GM21360 (cell line): ENCODE measurements around the gene NLGN1.

Experiments used
- ATAC-seq: cut with Tn5 transposase; IDR thresholded peaks from one replicate; pipeline ENCODE4 v1.9.1; 2021; ENCODE audit warnings: mild to moderate bottlenecking, moderate library complexity; ENCODE audit not compliant: unreplicated experiment

NLGN1 gene

DNA sequence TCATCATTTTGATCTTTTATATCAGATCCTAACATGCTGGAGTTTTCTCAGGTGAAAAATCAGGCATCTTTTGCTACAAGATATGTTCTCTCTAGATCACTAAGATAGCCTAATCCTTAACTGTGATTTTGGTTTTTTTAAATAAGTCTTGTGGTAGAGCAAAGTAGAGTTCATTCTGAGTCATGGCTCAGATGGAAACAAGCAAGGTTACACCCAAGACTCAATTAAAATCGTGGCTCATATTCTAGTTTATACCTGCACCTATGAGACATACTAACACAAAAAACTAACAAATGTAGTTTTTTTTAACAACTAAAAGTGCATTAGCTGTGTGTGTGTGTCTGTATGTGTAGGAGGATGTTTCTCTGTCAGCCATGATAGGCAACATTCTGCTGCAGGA, 428.2 kb downstream of the NLGN1 start:
- ATAC-seq, result no peak

DNA sequence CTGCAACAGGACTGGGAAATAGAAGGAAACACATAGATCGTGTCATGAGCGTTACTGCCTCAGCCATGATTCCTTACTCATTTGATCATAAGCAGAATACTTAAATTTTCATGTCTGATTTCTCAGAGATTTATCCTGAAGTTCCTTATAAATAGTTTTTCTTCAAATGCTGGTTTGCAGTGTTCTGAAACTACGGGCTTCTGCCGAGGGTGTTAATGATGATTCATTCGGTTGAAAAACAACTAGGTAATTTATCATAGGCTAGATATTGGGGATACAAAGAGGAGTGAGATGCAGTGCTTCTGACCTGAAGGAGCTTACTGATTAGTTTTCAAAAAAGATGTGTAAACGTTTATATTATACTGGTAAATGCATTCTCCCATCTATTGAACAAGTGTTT, 428.9 kb downstream of the NLGN1 start:
- no peak for ATAC-seq

DNA sequence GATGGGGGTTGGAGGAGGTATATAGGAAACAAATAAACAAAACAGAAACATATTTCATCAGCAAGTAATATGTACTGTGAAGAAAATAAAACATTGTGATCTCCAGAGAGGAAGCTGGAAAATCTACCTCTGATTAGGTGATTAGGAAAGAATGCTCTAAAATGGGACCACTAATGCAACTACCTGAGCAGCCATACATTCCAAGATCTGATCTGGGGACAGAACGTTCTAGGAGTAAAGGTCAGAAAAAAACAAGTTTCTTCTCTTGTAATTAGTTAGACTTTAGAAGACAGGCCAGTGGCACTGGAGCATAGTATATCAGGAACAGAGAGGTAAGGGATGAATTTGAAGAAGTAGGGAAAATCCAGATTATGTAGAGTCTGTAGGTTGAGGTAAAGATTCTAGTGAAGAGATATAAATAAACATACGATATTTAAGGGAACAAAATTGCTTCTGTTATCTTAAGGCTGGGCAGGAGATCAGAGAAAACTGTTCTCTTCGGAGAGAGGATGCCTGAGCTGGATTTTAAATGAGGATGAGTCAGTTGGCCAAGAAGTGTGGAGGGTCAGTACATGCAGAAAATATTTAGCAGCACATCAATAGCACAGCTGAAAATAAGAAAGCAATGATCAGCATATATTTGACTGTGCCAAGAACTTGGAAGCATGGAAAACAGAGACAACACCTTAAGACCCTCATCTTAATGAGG, 429.5 kb downstream of the NLGN1 start:
- no peak for ATAC-seq

DNA sequence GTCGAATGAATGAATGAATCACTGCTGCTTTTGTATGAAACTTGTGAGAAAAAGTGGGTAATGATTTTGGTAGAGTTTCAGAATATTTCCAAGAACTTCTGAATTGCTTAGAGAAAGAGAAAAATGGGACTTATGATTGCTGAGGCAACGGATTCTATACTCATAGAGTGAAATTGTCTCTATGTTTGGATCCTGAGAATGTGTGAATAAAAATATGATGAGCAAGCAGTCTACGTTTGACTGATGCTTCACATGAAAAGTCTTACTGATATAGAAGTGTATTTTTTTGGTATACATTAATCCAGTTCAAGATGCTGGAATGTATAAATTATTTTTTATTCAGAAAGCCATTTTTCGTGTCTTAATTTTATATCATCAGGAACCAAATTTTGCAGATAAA, 441.1 kb downstream of the NLGN1 start:
- ATAC-seq, result no peak

DNA sequence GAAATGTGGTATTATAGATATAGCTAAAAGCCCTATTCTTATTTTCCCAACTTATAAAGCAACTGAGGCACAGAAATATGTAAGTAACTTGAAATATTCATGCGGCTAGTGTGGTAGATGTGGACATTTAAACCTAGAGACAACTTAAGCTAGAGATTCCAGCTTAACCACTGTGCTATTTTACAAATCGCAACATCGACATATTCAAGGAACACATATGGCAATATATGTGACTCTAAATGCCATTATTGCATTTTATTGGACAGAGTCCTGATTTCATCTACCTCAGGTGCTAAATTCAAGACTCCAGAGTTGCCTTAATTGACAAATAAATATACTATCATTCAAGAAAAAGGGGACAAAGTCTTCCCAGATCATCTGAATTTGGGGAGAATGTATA, 442.3 kb downstream of the NLGN1 start:
- ATAC-seq, result no peak

DNA sequence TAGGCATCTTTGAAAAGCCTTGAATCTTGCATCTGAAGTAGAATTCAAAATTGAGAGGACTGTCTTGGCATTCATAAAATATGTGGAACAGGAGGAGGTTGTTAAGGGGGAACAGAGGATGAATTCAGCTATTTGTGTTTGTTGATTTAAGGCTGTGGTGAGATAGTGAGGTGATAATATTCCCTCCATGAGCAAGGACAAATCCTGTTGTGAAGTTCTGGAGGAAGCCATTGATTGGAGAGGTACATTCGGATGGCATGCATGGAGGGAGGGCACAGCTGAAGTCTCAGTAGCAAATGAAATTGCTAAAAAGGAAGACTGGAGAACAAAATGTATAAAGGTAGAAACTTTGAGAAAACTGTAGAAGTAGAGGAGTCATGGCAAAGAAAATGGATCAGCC, 443.8 kb downstream of the NLGN1 start:
- ATAC-seq, result no peak

DNA sequence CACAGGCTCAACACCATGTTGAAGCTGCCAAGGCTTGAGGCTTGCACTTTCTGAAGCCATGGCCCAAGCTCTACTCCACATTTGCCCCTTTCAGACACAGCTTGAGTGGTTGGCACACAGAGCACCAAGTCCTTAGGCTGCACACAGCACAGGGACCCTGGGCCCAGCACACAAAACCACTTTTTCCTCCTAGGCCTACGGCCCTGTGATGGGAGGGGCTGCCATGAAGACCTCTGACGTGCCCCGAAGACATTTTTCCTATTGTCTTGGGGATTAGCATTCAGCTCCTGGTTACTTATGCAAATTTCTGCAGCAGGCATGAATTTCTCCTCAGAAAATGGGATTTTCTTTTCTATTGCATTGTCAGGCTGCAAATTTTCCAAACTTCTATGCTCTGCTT, 445.5 kb downstream of the NLGN1 start:
- ATAC-seq, result no peak

DNA sequence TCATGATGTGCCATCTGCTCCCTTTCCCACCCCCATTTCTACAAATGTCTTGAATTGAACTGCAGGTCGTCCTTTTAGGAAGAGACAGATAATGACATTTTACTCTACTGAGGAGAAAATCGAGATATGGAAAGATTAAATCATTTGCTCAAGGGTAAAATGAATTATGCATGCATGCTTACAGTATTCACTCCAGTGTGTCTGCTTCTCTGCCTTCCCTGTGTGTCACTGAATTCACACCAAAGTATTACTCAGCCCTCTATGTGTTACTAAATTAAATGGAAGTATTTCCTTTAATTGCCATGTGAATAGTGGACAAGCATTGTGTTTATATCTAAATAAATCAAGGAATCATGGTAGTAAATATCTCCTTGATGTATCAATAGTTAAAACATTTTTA, 449.0 kb downstream of the NLGN1 start:
- ATAC-seq, result no peak

DNA sequence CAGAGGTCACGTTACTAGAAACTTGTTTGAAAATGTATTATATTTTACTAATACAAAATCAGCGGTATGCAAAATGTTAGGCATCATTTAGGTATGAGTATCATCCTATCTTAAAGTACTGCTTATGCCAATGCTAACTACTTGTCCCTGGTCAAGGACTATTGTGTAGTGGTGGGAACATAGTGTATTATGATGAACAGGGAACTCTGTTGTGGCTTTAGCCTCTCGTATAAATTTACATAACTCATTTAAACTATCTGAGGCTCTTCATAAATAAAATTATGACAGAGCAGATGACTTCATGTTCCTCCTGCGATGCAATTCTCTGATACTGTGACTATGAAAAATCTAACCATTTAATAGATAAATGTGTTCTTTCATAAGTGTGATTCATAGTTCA, 451.9 kb downstream of the NLGN1 start:
- no peak for ATAC-seq

DNA sequence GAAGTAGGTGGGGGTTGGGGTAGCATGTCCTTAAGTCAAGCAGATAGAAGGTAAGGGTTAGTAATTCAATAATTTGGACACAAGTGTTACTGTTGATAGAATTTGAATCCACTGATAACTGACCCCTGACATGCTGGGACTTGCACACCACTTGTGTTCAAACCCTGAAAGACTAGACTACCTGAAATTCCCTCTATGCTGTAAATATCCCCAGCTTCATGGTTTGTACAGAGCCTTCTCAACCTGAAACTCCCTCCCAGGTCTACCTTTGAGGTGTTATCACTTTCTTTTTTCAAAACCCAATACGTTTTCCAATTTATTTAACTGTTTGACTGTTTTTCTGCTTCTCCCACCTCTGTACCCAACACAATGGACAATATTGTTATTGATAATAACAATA, 459.6 kb downstream of the NLGN1 start:
- ATAC-seq, result no peak

DNA sequence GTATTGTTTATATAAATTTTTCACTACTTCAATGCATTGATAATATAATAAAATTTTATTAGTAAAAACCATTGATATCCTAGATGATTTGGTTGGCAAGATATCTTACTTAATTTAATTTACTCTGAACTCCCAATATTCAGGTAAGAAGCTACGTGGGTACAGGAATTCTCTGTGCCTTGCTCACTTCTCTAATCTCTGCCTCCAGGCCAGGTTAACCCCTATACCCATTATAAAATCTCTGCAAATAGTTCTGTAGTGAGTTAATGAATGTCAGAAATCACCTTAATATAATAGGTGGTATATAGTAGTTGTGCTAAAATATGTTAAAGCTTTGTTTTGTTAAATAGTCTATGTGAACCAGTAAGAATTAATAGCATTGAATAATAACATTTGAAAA, 465.2 kb downstream of the NLGN1 start:
- ATAC-seq, result no peak

DNA sequence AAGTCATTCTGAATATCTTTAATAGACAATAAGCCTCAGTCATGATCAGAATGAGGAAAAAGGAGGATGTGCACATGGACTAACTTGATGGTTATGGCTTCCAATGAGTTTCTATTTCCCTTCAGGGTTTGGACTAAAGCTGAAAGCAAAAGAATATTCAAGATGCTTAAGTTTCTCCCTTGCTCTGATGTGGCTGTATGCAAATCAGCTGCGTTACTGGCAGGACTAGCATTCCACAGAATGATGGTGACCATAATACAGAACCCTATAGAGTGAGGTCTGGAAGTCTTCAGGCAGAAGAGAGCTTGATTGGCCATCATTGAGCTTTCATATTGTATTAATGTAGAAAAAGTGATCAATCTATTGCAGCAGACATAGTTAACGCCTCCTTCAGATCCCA, 466.0 kb downstream of the NLGN1 start:
- no peak for ATAC-seq

DNA sequence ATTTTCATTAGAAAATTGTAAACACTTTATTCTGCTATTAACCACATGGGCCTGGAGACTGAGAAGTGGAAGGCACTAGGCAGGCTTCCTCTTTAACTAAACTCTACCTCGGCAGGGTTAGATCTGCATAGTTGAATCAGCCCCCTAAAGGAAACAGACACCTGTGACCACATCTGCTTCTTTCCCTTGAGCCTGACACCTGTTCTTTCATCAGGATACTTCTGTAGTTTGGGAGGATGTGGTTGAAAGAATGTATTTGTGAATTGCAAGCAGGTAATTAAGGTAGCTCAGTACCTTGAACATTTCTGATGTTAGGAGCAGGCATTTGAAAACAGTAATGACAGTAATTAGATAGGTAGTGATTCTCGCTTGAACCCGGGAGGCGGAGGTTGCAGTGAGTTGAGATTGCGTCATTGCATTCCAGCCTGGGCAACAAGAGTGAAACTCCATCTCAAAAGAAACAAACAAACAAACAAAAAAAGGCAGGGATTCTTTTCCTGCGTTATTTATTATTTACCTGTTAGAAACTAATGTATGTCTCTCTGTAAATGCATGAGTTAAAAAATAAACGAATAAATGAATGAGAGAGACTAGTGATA, 468.5 kb downstream of the NLGN1 start:
- ATAC-seq, result no peak

DNA sequence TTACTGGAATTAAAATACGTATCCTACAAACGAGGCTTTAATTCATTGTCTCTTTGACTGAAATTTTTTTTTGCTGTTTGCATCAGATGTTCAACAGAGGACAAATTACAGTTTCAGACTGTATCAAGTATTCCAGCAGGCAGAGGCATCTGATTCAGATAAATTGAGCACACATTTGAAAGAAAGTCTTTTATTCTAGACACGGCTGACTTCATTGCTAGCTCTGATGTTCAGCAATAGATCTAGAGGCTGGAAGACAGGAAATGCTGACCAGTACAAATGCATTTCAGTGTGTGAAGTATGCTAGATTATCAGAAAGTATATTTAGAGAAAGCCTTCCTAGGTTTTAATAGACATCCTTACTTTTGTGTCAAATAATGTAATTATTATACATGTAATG, 472.2 kb downstream of the NLGN1 start:
- ATAC-seq, result no peak

DNA sequence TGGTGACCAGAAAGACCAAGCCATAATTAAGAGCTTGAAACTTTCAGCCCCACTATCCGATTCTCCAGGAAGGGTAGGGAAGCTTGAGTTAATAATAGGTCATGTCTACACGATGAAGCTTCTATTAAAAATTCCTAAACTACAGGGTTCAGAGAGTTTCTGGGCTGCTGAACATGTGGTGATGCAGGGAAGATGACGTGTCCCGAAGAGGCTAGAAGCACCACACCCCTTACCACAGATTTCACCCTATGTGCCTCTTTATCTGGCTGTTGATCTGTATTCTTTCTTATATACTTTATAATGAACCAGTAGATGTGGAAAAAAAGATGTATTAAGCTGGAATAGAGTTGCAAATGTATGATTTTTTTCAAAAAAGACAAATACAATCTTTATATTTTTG, 473.4 kb downstream of the NLGN1 start:
- ATAC-seq, result no peak

DNA sequence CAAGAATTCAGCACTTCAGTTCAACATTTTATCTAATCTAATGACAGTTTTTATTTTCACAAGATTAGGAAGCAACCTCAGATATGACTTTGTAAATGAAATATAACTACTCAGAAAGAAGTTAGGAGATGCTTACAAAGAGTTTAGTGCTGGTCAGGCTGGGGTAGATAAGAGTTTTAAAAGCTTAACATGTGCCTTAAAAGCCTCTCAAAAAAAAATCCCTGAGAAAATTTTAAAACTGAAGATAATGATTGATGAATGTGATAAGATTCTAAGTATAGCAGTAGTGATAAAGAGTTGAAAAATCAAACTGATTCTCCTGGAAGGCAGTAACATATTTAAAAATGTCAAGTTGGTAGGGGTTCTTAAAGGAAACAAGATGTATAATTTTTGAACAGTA, 478.2 kb downstream of the NLGN1 start:
- ATAC-seq, result no peak

DNA sequence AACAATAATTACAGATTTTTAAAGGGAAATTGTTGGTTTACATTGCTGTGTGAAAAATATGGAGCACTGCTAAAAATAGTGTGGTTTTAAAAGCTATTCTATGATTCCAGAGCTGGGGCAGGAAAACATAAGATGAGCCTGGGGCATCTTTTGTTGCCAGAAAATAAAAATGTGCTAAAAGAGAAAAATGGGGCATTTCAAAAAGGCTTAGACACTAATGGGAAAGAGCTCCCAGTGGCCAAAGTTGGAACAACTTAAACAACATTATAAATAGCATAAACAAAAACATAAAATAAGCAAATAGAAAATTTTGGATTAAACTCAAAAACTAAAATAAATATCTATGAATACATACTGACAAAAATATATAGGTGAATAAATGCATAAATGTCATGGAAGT, 478.9 kb downstream of the NLGN1 start:
- no peak for ATAC-seq

DNA sequence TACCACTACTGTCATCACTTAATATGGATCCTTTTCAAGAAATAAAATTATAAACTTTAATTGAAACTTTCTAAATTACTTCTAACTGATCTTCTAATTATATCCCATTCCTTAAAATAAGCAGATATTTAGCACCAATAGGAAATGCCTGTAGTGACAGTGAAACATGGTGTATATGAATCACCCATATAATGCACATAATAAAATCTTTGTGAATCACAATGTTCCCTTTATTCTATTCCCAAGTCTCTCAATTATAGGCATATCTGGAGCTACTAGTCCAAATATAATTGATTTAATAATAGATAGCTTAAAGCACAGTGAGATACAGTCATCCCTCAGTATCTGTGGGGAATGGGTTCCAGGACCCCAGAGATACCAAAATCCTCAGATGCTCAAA, 490.3 kb downstream of the NLGN1 start:
- no peak for ATAC-seq

DNA sequence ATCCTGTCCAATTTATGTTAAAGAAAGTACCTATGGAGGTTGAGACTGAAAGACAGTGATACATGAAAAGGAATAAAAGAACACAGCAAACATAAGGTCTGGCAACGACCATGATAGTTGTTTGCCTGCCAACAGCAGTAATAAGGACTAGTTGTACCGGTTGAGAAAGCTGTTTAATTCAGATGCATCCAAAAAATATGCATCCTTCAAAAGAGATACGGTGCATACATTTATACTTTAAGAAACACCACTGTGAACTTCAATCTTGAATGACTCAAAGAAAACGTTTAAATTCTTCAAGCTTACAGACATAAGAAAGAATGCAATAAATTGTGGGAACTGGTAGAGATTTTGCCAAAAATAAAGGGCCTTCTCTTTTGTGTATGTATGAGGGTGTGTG, 492.1 kb downstream of the NLGN1 start:
- no peak for ATAC-seq

DNA sequence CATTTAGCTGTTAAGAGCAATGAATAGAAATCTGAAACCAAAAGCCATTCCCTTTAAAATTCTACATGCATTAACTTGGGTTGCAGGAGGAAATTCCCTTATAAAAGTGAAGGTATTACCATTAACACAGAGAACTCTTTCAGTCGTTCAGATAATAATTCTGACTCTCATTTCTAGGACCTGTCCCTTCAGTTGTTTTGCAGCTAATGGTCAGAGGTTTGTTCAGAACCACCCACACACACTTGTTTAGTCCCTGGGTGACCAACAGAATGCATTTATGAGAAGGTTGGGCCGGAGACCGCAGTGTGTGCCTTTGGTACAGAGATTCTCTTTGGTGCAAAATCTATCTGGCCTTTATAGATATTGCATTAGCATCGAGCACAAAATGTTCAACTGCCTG, 492.5 kb downstream of the NLGN1 start:
- no peak for ATAC-seq

DNA sequence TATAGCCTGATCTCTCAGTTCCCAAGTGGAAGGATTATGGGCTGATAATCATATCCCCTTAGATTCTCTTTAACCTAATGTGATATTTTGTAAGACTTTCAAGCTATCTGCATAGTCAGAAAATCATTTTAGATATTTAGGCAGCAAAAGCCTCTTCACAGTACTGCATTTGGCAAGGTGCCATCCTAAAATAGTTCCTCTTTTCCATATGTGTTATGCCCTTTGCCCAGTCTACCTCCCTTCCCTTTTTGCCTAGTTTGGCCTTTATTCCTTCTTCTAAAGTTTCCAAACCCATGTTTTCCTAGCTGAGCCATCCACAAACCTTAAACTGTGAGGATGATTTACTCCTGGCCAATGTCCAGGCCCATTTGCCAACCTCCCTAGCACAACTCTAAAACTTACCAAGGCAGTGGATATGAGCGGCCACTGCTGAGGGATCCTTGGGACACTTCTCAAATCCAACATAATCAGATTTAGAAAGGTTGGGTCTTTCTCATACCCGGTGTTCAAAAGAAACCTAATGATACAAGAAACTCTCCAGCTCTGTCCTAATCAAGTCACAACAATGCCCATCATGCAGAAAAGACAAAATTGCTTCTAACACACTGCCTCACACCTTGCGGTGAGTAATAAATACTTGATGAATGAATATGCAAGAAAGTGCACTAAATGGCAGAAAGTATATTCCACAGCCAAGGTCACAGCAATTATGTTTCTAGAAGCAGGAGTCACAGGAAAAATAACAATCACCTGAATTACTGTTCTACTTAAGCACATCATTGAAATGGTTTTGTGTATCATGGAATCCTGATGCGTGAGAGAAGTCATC, 493.9 kb downstream of the NLGN1 start:
- no peak for ATAC-seq

DNA sequence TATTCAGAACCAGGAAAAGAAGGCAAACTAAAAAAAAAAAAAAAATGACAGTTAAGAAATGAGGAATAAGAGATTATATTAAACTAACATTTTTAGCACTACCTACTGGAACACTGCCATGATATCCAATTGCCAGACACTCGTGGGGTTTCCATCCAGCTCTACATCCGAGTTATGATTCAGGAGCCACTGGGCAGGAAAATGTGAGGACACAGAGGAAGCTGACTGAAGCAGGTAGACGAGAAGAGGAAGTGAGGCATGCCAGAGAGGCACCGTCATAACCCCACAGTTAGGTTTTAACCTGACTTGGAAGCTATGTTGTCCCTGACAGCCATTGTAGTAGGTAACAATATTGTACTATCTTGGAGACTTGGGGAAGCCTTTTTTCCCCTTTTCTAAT, 495.0 kb downstream of the NLGN1 start:
- no peak for ATAC-seq
